ENCODE data around the gene TAF7. TPM values are rescaled to one million over a fixed set of nuclear protein-coding genes. Genes with fewer than 3 reads are reported as not detected.
A peak's percentile ranks its signal among the peaks of the same experiment; 100 is the strongest.

The TAF7 gene
- total RNA-seq, 1 experiment from 2014 or later, result 90.3 TPM

GRCh38 chr5:141330299-141331080, 9.9 kb upstream of the TAF7 start, which contains the start of gene PCDHGA1:
Gene PCDHGA1 (plus strand): TSS chr5:141330514.
- Histone ChIP-seq H3K9ac (ENCODE audit: extremely low read depth, insufficient read length, low read length) (no peak within 1 kb of the TSS), H2BK15ac (ENCODE audit: low read depth, low read length) (no peak within 1 kb of the TSS), H2BK5ac (ENCODE audit: insufficient read length, low read length) (no peak within 1 kb of the TSS), H3K79me2 (ENCODE audit: insufficient read depth, low read length) (no peaks in the 10 kb centered on the region), H2AFZ (ENCODE audit: low read length) (no peak within 1 kb of the TSS), H3K27ac (ENCODE audit: insufficient read length, low read depth, low read length) (no peak within 1 kb of the TSS), H3K4me1 (ENCODE audit: insufficient read depth, low read length) (no peaks in the 10 kb centered on the region), H3K79me1 (ENCODE audit: insufficient read depth, low read depth, low read length, poor library complexity, severe bottlenecking) (no peaks in the 10 kb centered on the region), H3K4ac (ENCODE audit: low read depth, low read length) (no peak within 1 kb of the TSS), H3K4me2 (ENCODE audit: insufficient read depth, insufficient read length, low read length) (no peak within 1 kb of the TSS), H2BK120ac (ENCODE audit: low read depth, low read length, poor library complexity, severe bottlenecking) (no peak within 1 kb of the TSS), H2BK12ac (ENCODE audit: insufficient read length, low read depth, low read length) (no peak within 1 kb of the TSS), H2AK5ac (ENCODE audit: insufficient read length, low read length) (no peak within 1 kb of the TSS), H3K27me3 (ENCODE audit: insufficient read depth, low read length) (no peaks in the 10 kb centered on the region), H3K23ac (ENCODE audit: insufficient read length, low read depth, low read length) (no peak within 1 kb of the TSS), H2BK20ac (ENCODE audit: low read depth, low read length, poor library complexity, severe bottlenecking) (no peak within 1 kb of the TSS), H4K8ac (replicated peaks; ENCODE audit: insufficient read length, low read depth, low read length) (no peak within 1 kb of the TSS), H3T11ph (ENCODE audit: low read length) (no peak within 1 kb of the TSS), H3K23me2 (ENCODE audit: insufficient read length, low read depth, low read length, poor library complexity, severe bottlenecking) (peaks cover 9% of the 10 kb centered on the region), H3K9me3 (ENCODE audit: control insufficient read depth, low read depth, low read length) (peaks cover 22% of the 10 kb centered on the region), H3K18ac (ENCODE audit: insufficient read length, low read depth, low read length) (no peak within 1 kb of the TSS), H3K14ac (ENCODE audit: insufficient read depth, low read length) (no peak within 1 kb of the TSS), H4K20me1 (ENCODE audit: control insufficient read depth, insufficient read depth, insufficient read length) (no peaks in the 10 kb centered on the region), H3K56ac (ENCODE audit: insufficient read length, low read depth, low read length) (no peak within 1 kb of the TSS), H4K91ac (ENCODE audit: insufficient read length, low read depth, low read length) (no peak within 1 kb of the TSS), H4K5ac (ENCODE audit: insufficient read length, low read depth, low read length) (no peak within 1 kb of the TSS)
- peak; percentile 59 for TF ChIP-seq CTCF (conservative IDR thresholded peaks at IDR 0.05)
- peaks cover 59 to 66% of the 10 kb centered on the region in 2 experiments for H3K9me3 Mint-ChIP-seq
- H3K4me3 Mint-ChIP-seq, result no peak within 1 kb of the TSS
- WGBS (ENCODE audit: extremely low coverage, insufficient read length, low lambda C conversion rate), result no CpG with 5 or more reads among the region's 21 CpGs
- H3K27ac Mint-ChIP-seq, result no peak within 1 kb of the TSS
- peaks cover 9 to 42% (median 15%) of the 10 kb centered on the region in 3 experiments for H3K36me3 Mint-ChIP-seq (ENCODE audit: insufficient read depth in 1 of 3, low read depth in 3 of 3)
- H3K27me3 Mint-ChIP-seq (ENCODE audit: low read depth), result peaks cover 9% of the 10 kb centered on the region
- H3K4me1 Mint-ChIP-seq, result peaks cover 5 to 6% of the 10 kb centered on the region in 2 experiments
- no peak for DNase-seq

Data from H9 (cell line).